K562 (cell line): Measurements from ENCODE around the gene HLA-DMB. TPM values are rescaled to one million over a fixed set of nuclear protein-coding genes. Genes with fewer than 3 reads are reported as not detected.

Experiments
- ARID1B ChIP-seq: fragments of 450-650 bp; IDR thresholded peaks from 2 replicates; pipeline ENCODE4 v1.6.1; 2016; ENCODE audit warnings: antibody characterized with exemption, mild to moderate bottlenecking, inconsistent platforms
- ARNT ChIP-seq, 2 experiments: fragments of 450-650 bp; IDR thresholded peaks; 2 replicates each; pipeline ENCODE4 v1.6.1; 2016; ENCODE audit warnings: mild to moderate bottlenecking in 1 of 2
- BRF1 ChIP-seq: IDR thresholded peaks from 3 replicates; pipeline ENCODE4 v1.6.1; 2011; ENCODE audit warnings: borderline replicate concordance, mild to moderate bottlenecking; ENCODE audit not compliant: insufficient read length; ENCODE audit errors: extremely low read depth
- CREM ChIP-seq: IDR thresholded peaks from 2 replicates; pipeline ENCODE4 v1.6.1; 2014; ENCODE audit warnings: antibody characterized with exemption, low read depth
- CTCFL ChIP-seq: IDR thresholded peaks from 2 replicates; pipeline ENCODE4 v1.6.1; 2011; ENCODE audit warnings: borderline replicate concordance, low read depth, mild to moderate bottlenecking, moderate library complexity, low read length; ENCODE audit not compliant: insufficient read depth, poor library complexity, severe bottlenecking
- EHMT2 ChIP-seq: fragments of 450-650 bp; IDR thresholded peaks from 2 replicates; pipeline ENCODE4 v1.6.1; 2018; ENCODE audit warnings: antibody characterized with exemption
- ELF4 ChIP-seq: fragments of 450-650 bp; formaldehyde crosslinking; IDR thresholded peaks from 2 replicates; pipeline ENCODE4 v1.4.0; 2022; ENCODE audit warnings: missing genetic modification characterization
- FOXK1 ChIP-seq: sonication (generic); formaldehyde crosslinking; IDR thresholded peaks from 2 replicates; pipeline ENCODE4 v1.8.0; 2022; ENCODE audit warnings: missing genetic modification reagents, mild to moderate bottlenecking, borderline replicate concordance
- FOXK2 ChIP-seq, 2 experiments: fragments of 450-650 bp; IDR thresholded peaks in 1 of 2; conservative IDR thresholded peaks in 1 of 2; 2 replicates each; pipeline ENCODE4 v1.6.1; 2016; ENCODE audit warnings: low read depth in 2 of 2, mild to moderate bottlenecking in 1 of 2
- HDAC3 ChIP-seq: fragments of 450-650 bp; IDR thresholded peaks from 2 replicates; pipeline ENCODE4 v1.6.1; 2018; ENCODE audit warnings: borderline replicate concordance, mild to moderate bottlenecking, moderate library complexity; ENCODE audit not compliant: partially characterized antibody
- HMGXB4 ChIP-seq: sonication (generic); formaldehyde crosslinking; IDR thresholded peaks from 2 replicates; pipeline ENCODE4 v1.8.1; 2023; ENCODE audit warnings: mild to moderate bottlenecking, missing genetic modification reagents
- MTA2 ChIP-seq: fragments of 450-650 bp; IDR thresholded peaks from 2 replicates; pipeline ENCODE4 v1.6.1; 2016; ENCODE audit warnings: low read depth
- NKRF ChIP-seq: fragments of 450-650 bp; IDR thresholded peaks from 2 replicates; pipeline ENCODE4 v1.6.1; 2016; ENCODE audit warnings: borderline replicate concordance
- SMARCA4 ChIP-seq: fragments of 450-650 bp; IDR thresholded peaks from 2 replicates; pipeline ENCODE4 v1.6.1; 2016
- TCF3 ChIP-seq: sonication (generic); formaldehyde crosslinking; IDR thresholded peaks from 2 replicates; pipeline ENCODE4 v1.4.0; 2020; ENCODE audit warnings: mild to moderate bottlenecking, missing genetic modification reagents
- ZFP36 ChIP-seq: fragments of 150-350 bp; IDR thresholded peaks from 2 replicates; pipeline ENCODE4 v1.6.1; 2018; ENCODE audit warnings: low read length, low read depth; ENCODE audit not compliant: partially characterized antibody
- ZNF212 ChIP-seq: fragments of 450-650 bp; formaldehyde crosslinking; IDR thresholded peaks from 2 replicates; pipeline ENCODE4 v1.4.0; 2020; ENCODE audit warnings: mild to moderate bottlenecking
- ZNF224 ChIP-seq: sonication (generic); formaldehyde crosslinking; IDR thresholded peaks from 2 replicates; pipeline ENCODE4 v1.8.0; 2022; ENCODE audit warnings: mild to moderate bottlenecking, missing genetic modification reagents
- ZNF444 ChIP-seq: fragments of 250-450 bp; sonication (Bioruptor Pico); IDR thresholded peaks from 2 replicates; pipeline ENCODE4 v1.4.0; 2020; ENCODE audit warnings: mild to moderate bottlenecking, moderate library complexity
- ZNF778 ChIP-seq: fragments of 450-650 bp; formaldehyde crosslinking; IDR thresholded peaks from 2 replicates; pipeline ENCODE4 v1.4.0; 2020; ENCODE audit warnings: mild to moderate bottlenecking, moderate library complexity
- polyA plus RNA-seq, 8 experiments: library from polyadenylated mRNA; depleted of rRNA in 4 of 8; stranded (reverse) in 5 of 8; unstranded in 3 of 8; fragments of >200 nt; fragmentation: Nextera tagmentation in 2 of 8; fragmentation: Illumina TruSeq in 1 of 8; extraction: Ambion mirVana in 2 of 8; extraction: Trizol in 1 of 8; gene quantifications; 2 replicates each; pipeline versions ENCODE4 v1.2.1 to v1.2.3, GENCODE V29; 2011 to 2014; ENCODE audit warnings: inconsistent platforms in 1 of 8, missing spikeins in 1 of 8
- total RNA-seq, 7 experiments: library from RNA; depleted of rRNA in 6 of 7; stranded (reverse); fragments of >200 nt in 6 of 7; fragmentation: Illumina TruSeq in 2 of 7; extraction: Trizol in 2 of 7; gene quantifications; 2 replicates each; pipeline versions ENCODE4 v1.2.1 to v1.2.3, GENCODE V29; 2011 to 2021; ENCODE audit warnings: low replicate concordance in 1 of 7
- TF ChIP-seq, protein P1 (sequence below), 2 experiments: fragments of 450-650 bp in 1 of 2; sonication (generic) in 1 of 2; formaldehyde crosslinking; conservative IDR thresholded peaks; 2 replicates each; pipeline versions ENCODE4 v1.4.0 to v1.8.1; 2020 to 2022; ENCODE audit warnings: mild to moderate bottlenecking in 1 of 2, missing genetic modification reagents in 1 of 2

HLA-DMB gene
- total and polyA plus RNA-seq, 9 of the 15 experiments (the other 6 are each of a cell fraction or from before 2014, with no cell fraction given), result 0.38 TPM; not detected in 8

- TF ChIP-seq HMGXB4 (0 out of 2 replicates have a peak, but pooled peaks have one; percentile 76), FOXK2 (conservative IDR thresholded peaks at IDR 0.05 in 1 of 2, IDR thresholded peaks at IDR 0.05 in 1 of 2; ENCODE audit: low read depth in 2 of 2) (peak; percentile 41 to 45; a peak in 2 of 4 replicates), ZNF224 (CRISPR knock-in tag) (0 out of 2 replicates have a peak, but pooled peaks have one; percentile 74), ELF4 (CRISPR knock-in tag) (peak; percentile 25), NKRF (no peak), MTA2 (peak; percentile 20; the same call in 1 of the 2 replicates), ARNT (IDR thresholded peaks at IDR 0.05) (peak in 1 of 2 experiments; percentile 50; a peak in 2 of 4 replicates), BRF1 (no peak), CREM (0 out of 2 replicates have a peak, but pooled peaks have one; percentile 17), CTCFL (peak; percentile 68), HDAC3 (no peak), ZFP36 (no peak), ZNF444 (CRISPR knock-in tag) (peak; percentile 3; the same call in 1 of the 2 replicates), EHMT2 (no peak), SMARCA4 (peak; percentile 90), TCF3 (peak; percentile 13; the same call in 1 of the 2 replicates), ARID1B (peak; percentile 85), ZNF212 (CRISPR knock-in tag) (0 out of 2 replicates have a peak, but pooled peaks have one; percentile 55), ZNF778 (CRISPR knock-in tag) (no peak), FOXK1 (0 out of 2 replicates have a peak, but pooled peaks have one; percentile 5)
- TF ChIP-seq, protein P1, sequence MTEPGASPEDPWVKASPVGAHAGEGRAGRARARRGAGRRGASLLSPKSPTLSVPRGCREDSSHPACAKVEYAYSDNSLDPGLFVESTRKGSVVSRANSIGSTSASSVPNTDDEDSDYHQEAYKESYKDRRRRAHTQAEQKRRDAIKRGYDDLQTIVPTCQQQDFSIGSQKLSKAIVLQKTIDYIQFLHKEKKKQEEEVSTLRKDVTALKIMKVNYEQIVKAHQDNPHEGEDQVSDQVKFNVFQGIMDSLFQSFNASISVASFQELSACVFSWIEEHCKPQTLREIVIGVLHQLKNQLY (CRISPR knock-in tag; conservative IDR thresholded peaks at IDR 0.05), result peak in 1 of 2 experiments; percentile 57; a peak in 1 of 4 replicates
Measured at GRCh38 chr6:32969685-32970412, 29.0 kb upstream of the HLA-DMB start (continued).
